ENCODE results near the gene CTBS. TPM values are rescaled to one million over a fixed set of nuclear protein-coding genes. Genes with fewer than 3 reads are reported as not detected.

CTBS gene
- total RNA-seq, 1 experiment from 2014 or later = 10.1 TPM

DNA sequence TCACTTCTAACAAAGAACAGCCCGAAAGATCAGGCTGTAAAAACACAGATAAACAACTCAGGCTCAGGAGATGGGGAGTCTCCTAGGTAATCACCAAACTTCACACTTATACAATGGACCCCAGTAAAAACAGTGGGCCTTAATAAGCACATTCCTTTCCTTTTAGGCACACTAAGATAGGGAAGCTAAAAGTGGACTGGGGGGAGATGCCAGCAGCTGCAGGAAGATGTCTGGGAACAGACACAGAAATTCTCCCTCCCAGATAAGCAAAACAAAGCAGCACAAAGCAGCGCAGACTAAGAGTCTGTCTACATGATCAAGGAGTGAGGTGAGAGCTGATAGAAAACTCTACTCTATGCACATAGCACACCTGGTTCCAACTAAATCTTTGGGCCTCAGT, 29.0 kb upstream of the CTBS start:
- TF ChIP-seq, protein P1, sequence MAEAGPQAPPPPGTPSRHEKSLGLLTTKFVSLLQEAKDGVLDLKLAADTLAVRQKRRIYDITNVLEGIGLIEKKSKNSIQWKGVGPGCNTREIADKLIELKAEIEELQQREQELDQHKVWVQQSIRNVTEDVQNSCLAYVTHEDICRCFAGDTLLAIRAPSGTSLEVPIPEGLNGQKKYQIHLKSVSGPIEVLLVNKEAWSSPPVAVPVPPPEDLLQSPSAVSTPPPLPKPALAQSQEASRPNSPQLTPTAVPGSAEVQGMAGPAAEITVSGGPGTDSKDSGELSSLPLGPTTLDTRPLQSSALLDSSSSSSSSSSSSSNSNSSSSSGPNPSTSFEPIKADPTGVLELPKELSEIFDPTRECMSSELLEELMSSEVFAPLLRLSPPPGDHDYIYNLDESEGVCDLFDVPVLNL (CRISPR knock-in tag; IDR thresholded peaks at IDR 0.05; ENCODE audit: borderline replicate concordance, low read depth) = no peak
- TF ChIP-seq ZNF396 (CRISPR knock-in tag; IDR thresholded peaks at IDR 0.05; ENCODE audit: borderline replicate concordance) = no peak
- TF ChIP-seq, protein P2, sequence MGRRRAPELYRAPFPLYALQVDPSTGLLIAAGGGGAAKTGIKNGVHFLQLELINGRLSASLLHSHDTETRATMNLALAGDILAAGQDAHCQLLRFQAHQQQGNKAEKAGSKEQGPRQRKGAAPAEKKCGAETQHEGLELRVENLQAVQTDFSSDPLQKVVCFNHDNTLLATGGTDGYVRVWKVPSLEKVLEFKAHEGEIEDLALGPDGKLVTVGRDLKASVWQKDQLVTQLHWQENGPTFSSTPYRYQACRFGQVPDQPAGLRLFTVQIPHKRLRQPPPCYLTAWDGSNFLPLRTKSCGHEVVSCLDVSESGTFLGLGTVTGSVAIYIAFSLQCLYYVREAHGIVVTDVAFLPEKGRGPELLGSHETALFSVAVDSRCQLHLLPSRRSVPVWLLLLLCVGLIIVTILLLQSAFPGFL (CRISPR knock-in tag; IDR thresholded peaks at IDR 0.05; ENCODE audit: borderline replicate concordance) = no peak

DNA sequence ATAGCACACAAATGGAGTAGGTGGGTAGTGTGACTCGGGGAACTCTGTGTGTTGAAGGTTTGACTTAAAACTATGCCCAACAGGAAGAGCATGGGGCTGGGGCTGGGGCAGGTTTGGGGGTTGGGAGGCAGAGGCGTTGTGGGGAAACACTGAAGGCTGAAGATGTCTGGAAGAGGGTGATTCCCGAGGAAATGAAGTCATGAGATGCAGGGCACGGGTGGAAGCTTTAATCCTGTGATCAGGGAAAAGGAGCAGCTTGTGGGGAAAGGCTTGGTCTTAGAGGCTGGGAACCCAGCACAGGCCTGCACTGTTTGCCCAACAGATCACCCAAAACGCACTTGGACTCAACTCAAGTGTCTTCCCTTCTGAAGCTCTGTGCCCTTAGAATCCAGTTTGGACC, 26.6 kb upstream of the CTBS start:
- CTCF ChIA-PET = interaction anchor here (1.3 kb wide), 2 partner anchors 124 to 153 kb away, joined by 3 read pairs; no protein-coding TSS in a partner anchor
- H3K9me3 Mint-ChIP-seq = peaks cover 16% of the 10 kb centered on the region
- H3K27me3 Mint-ChIP-seq (ENCODE audit: low read depth) = peaks cover 10% of the 10 kb centered on the region
- H3K27ac Mint-ChIP-seq = no peak overlapping the region
- H3K4me3 Mint-ChIP-seq = no peak overlapping the region
- H3K4me1 Mint-ChIP-seq = peaks cover 12% of the 10 kb centered on the region
- no peak for ATAC-seq
- POLR2A ChIA-PET = interaction anchor here (0.5 kb wide), 1 partner anchor 1678 kb away, joined by 3 read pairs; no protein-coding TSS in a partner anchor
- H3K36me3 Mint-ChIP-seq = peaks cover 13% of the 10 kb centered on the region
- no peak for DNase-seq (ENCODE audit: low spot score)
- TF ChIP-seq, protein P3, sequence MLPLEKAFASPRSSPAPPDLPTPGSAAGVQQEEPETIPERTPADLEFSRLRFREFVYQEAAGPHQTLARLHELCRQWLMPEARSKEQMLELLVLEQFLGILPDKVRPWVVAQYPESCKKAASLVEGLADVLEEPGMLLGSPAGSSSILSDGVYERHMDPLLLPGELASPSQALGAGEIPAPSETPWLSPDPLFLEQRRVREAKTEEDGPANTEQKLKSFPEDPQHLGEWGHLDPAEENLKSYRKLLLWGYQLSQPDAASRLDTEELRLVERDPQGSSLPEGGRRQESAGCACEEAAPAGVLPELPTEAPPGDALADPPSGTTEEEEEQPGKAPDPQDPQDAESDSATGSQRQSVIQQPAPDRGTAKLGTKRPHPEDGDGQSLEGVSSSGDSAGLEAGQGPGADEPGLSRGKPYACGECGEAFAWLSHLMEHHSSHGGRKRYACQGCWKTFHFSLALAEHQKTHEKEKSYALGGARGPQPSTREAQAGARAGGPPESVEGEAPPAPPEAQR (CRISPR knock-in tag; IDR thresholded peaks at IDR 0.05) = no peak
- TF ChIP-seq, protein P4, sequence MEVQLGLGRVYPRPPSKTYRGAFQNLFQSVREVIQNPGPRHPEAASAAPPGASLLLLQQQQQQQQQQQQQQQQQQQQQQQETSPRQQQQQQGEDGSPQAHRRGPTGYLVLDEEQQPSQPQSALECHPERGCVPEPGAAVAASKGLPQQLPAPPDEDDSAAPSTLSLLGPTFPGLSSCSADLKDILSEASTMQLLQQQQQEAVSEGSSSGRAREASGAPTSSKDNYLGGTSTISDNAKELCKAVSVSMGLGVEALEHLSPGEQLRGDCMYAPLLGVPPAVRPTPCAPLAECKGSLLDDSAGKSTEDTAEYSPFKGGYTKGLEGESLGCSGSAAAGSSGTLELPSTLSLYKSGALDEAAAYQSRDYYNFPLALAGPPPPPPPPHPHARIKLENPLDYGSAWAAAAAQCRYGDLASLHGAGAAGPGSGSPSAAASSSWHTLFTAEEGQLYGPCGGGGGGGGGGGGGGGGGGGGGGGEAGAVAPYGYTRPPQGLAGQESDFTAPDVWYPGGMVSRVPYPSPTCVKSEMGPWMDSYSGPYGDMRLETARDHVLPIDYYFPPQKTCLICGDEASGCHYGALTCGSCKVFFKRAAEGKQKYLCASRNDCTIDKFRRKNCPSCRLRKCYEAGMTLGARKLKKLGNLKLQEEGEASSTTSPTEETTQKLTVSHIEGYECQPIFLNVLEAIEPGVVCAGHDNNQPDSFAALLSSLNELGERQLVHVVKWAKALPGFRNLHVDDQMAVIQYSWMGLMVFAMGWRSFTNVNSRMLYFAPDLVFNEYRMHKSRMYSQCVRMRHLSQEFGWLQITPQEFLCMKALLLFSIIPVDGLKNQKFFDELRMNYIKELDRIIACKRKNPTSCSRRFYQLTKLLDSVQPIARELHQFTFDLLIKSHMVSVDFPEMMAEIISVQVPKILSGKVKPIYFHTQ (CRISPR knock-in tag; IDR thresholded peaks at IDR 0.05) = no peak
- no peak for TF ChIP-seq MYBL2 (CRISPR knock-in tag; IDR thresholded peaks at IDR 0.05)
- TF ChIP-seq, protein P5, sequence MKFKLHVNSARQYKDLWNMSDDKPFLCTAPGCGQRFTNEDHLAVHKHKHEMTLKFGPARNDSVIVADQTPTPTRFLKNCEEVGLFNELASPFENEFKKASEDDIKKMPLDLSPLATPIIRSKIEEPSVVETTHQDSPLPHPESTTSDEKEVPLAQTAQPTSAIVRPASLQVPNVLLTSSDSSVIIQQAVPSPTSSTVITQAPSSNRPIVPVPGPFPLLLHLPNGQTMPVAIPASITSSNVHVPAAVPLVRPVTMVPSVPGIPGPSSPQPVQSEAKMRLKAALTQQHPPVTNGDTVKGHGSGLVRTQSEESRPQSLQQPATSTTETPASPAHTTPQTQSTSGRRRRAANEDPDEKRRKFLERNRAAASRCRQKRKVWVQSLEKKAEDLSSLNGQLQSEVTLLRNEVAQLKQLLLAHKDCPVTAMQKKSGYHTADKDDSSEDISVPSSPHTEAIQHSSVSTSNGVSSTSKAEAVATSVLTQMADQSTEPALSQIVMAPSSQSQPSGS (CRISPR knock-in tag; IDR thresholded peaks at IDR 0.05; ENCODE audit: borderline replicate concordance, low read depth) = no peak
- no peak for TF ChIP-seq KAT7 (CRISPR knock-in tag; IDR thresholded peaks at IDR 0.05; ENCODE audit: borderline replicate concordance)
- no peak for TF ChIP-seq TCF7 (CRISPR knock-in tag; IDR thresholded peaks at IDR 0.05; ENCODE audit: low read depth)
- TF ChIP-seq, protein P6, sequence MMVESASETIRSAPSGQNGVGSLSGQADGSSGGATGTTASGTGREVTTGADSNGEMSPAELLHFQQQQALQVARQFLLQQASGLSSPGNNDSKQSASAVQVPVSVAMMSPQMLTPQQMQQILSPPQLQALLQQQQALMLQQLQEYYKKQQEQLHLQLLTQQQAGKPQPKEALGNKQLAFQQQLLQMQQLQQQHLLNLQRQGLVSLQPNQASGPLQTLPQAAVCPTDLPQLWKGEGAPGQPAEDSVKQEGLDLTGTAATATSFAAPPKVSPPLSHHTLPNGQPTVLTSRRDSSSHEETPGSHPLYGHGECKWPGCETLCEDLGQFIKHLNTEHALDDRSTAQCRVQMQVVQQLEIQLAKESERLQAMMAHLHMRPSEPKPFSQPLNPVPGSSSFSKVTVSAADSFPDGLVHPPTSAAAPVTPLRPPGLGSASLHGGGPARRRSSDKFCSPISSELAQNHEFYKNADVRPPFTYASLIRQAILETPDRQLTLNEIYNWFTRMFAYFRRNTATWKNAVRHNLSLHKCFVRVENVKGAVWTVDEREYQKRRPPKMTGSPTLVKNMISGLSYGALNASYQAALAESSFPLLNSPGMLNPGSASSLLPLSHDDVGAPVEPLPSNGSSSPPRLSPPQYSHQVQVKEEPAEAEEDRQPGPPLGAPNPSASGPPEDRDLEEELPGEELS (CRISPR knock-in tag; IDR thresholded peaks at IDR 0.05) = no peak
- TF ChIP-seq, protein P7, sequence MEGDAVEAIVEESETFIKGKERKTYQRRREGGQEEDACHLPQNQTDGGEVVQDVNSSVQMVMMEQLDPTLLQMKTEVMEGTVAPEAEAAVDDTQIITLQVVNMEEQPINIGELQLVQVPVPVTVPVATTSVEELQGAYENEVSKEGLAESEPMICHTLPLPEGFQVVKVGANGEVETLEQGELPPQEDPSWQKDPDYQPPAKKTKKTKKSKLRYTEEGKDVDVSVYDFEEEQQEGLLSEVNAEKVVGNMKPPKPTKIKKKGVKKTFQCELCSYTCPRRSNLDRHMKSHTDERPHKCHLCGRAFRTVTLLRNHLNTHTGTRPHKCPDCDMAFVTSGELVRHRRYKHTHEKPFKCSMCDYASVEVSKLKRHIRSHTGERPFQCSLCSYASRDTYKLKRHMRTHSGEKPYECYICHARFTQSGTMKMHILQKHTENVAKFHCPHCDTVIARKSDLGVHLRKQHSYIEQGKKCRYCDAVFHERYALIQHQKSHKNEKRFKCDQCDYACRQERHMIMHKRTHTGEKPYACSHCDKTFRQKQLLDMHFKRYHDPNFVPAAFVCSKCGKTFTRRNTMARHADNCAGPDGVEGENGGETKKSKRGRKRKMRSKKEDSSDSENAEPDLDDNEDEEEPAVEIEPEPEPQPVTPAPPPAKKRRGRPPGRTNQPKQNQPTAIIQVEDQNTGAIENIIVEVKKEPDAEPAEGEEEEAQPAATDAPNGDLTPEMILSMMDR (IDR thresholded peaks at IDR 0.05) = no peak
- TF ChIP-seq, protein P8, sequence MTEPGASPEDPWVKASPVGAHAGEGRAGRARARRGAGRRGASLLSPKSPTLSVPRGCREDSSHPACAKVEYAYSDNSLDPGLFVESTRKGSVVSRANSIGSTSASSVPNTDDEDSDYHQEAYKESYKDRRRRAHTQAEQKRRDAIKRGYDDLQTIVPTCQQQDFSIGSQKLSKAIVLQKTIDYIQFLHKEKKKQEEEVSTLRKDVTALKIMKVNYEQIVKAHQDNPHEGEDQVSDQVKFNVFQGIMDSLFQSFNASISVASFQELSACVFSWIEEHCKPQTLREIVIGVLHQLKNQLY (CRISPR knock-in tag; IDR thresholded peaks at IDR 0.05) = no peak
- TF ChIP-seq, protein P9, sequence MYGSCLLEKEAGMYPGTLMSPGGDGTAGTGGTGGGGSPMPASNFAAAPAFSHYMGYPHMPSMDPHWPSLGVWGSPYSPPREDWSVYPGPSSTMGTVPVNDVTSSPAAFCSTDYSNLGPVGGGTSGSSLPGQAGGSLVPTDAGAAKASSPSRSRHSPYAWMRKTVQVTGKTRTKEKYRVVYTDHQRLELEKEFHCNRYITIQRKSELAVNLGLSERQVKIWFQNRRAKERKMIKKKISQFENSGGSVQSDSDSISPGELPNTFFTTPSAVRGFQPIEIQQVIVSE (CRISPR knock-in tag; IDR thresholded peaks at IDR 0.05; ENCODE audit: borderline replicate concordance) = no peak
- TF ChIP-seq RORB (CRISPR knock-in tag; IDR thresholded peaks at IDR 0.05) = no peak
- TF ChIP-seq, protein P2 (CRISPR knock-in tag; IDR thresholded peaks at IDR 0.05; ENCODE audit: borderline replicate concordance) = no peak
- no peak for TF ChIP-seq TEAD1 (CRISPR knock-in tag; IDR thresholded peaks at IDR 0.05)
- no peak for TF ChIP-seq ZNF317 (CRISPR knock-in tag; IDR thresholded peaks at IDR 0.05; ENCODE audit: borderline replicate concordance, low read depth)
- TF ChIP-seq GRHL2 (CRISPR knock-in tag; IDR thresholded peaks at IDR 0.05; ENCODE audit: insufficient replicate concordance, severe bottlenecking) = no peak
- TF ChIP-seq NFE2L1 (CRISPR knock-in tag; IDR thresholded peaks at IDR 0.05) = no peak

More for the DNA sequence above, 29.0 kb upstream of the CTBS start:
- H3K9me3 Mint-ChIP-seq = peaks cover 34% of the 10 kb centered on the region
- no peak overlapping the region for H3K27ac Mint-ChIP-seq
- no peak overlapping the region for H3K4me3 Mint-ChIP-seq
- H3K4me1 Mint-ChIP-seq = peaks cover 12% of the 10 kb centered on the region
- DNase-seq (ENCODE audit: low spot score) = no peak
- H3K36me3 Mint-ChIP-seq = peaks cover 27% of the 10 kb centered on the region
- peaks cover 13% of the 10 kb centered on the region for H3K27me3 Mint-ChIP-seq (ENCODE audit: low read depth)
- CTCF ChIA-PET = interaction anchor here (1.0 to 1.8 kb wide), 2 partner anchors 123 to 147 kb away, joined by 3 to 5 read pairs; no protein-coding TSS in a partner anchor
- POLR2A ChIA-PET = no interaction called here
- ATAC-seq = no peak

Measured in WTC11 (cell line).